Measurements from ENCODE around the gene TRMT2B.
"Not testable (repeated sequence)": the region's sequence is repeated elsewhere in the genome, so short reads cannot be mapped to it uniquely, and the experiment has no call there.

GRCh38 chrX:101012031-101012430 lies 39.9 kb downstream of the TRMT2B start:
- TF ChIP-seq CTCF, POLR2A (IDR thresholded peaks at IDR 0.05): not testable (repeated sequence)

All from adrenal gland (tissue), 5 donors.